Fibroblast of skin of back (primary cell): Measurements from ENCODE around the gene ZNF214.
"Not testable (repeated sequence)": the region's sequence is repeated elsewhere in the genome, so short reads cannot be mapped to it uniquely, and the experiment has no call there.

ENCODE experiments used
- DNase-seq: peaks from one replicate; pipeline ENCODE4 v3.0.0-alpha.2; 2013

ZNF214 gene

DNA sequence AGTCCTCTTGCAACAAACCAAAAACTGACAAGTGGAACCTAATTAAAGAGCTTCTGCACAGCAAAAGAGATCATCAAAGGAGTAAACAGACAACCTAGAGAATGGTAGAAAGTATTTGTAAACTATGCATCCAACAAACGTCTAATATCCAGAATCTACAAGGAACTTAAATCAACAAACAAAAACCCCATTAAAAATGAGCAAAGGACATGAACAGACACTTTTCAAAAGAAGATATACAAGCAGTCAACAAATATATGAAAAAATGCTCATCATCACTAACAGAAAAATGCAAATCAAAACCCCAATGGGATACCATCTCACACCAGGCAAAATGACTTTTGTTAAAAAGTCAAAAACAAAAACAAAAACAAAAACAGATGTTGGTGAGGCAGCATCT lies 33.7 kb downstream of the ZNF214 start:
- DNase-seq, result no peak

DNA sequence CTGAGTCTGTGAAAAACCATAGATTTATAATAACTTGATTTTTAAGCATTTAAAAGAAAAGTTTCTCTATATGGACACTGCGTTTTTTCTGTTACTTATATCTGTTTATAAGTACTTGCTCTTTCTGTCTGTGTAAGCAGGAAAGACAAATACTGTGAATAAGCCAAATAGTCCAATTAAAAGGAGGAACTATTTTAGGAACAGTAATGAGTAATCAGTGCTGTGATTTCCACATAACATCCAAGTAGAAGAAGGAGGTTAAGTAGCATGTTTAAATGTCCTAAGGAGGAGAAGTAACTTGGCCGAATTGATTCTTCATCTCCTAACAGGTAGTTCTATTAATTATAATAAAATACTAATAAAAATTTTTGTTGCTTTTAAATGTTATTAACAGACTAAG lies 40.8 kb downstream of the ZNF214 start:
- no peak for DNase-seq

DNA sequence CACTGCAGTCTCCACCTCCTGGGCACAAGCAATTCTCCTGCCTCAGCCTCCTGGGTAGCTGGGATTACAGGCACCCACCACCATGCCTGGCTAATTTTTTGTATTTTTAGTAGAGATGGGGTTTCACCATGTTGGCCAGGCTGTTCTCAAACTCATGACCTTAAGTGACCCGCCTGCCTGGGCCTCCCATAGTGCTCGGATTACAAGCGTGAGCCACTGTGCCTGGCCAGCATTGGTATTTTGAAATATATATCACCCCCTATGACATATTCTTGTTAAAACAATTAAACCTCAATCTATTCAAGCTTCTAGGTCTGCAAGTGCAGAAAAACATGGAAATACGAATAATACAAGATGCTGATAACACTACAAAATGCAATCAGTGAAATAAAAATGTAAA lies 50.3 kb downstream of the ZNF214 start:
- peak; percentile 2 for DNase-seq

DNA sequence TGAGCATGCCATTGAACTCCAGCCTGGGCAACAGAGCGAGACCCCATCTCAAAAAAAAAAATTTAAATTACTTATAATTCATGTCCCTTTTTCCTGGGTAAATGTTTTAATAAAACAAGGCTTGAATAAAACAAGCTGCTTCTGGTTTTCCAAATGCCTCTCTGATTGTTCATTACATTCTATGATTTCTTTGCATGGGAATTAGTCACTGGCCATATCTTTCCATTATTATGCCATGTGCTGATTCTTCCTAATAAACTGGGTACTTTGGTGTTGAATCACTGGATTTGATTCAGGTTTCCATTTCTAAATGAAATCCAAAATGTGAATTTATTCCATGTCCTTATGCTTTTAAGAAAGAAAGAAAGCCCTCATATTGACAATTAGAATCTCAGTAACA lies 51.3 kb downstream of the ZNF214 start:
- peak; percentile 46 for DNase-seq

DNA sequence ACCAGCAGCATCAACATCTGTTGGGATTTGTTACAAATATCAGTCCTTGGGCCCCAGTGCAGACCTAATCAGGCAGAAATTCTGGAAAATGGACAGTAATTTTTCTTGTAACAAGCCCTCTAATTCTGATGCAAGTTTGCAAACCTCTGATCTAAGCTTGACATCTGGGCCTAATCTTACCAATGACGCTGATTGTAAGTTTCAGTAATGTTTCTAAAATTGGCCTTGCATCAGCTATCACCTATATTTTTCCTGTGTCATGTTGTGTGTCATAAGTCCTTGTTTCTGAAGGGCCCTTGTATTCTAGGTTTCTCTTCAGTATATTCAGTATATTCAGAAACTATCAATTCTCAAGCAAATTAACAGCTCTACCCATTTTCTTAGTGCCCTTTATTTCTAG lies 57.5 kb downstream of the ZNF214 start:
- DNase-seq, result no peak

DNA sequence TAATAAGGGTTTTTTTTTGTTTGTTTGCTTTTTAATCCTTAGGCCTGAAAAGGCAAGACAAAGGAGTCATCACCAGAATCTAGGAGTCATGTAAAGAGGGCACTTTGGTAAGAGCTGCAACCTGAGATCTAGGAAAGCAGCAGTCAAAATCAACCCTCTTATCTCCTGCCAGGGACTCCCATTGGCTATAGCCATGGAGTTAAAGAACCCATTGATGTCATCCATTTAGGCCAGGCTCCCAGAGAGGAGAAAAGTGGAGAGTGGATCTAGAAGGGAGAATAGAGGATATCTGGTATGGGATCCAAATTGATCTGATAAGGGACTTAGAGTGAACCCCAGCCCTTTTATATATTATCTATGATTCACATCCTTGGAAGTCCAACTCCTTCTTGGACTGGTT lies 58.0 kb downstream of the ZNF214 start:
- DNase-seq, result no peak

DNA sequence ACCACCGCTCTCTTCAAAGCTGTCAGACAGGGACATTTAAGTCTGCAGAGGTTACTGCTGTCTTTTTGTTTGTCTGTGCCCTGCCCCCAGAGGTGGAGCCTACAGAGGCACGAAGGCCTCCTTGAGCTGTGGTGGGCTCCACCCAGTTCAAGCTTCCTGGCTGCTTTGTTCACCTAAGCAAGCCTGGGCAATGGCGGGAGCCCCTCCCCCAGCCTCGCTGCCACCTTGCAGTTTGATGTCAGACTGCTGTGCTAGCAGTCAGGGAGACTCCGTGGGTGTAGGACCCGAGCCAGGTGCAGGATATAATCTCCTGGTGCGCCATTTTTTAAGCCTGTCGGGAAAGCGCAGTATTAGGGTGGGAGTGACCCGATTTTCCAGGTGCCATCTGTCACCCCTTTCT lies 65.9 kb downstream of the ZNF214 start:
- DNase-seq, result not testable (repeated sequence)
